ENCODE results near the gene CAMKMT. TPM values are rescaled to one million over a fixed set of nuclear protein-coding genes. Genes with fewer than 3 reads are reported as not detected.

Gene CAMKMT
- total RNA-seq, 5 donors from 2014 or later (not counting 1 experiment from before 2014, with no cell fraction given): 11.9 to 20.2 (median 16.5) TPM

GRCh38 chr2:44688456-44689124 is 326.8 kb downstream of the CAMKMT start:
- H3K9me3 ChIP-seq: no peaks in the 10 kb centered on the region
- no peak overlapping the region for H3K27ac ChIP-seq (ENCODE audit: low read length)
- Mint-ChIP-seq H3K4me1 (no peaks in the 10 kb centered on the region), H3K9me3 (no peaks in the 10 kb centered on the region), H3K27ac (no peak overlapping the region), H3K36me3 (no peaks in the 10 kb centered on the region), H3K4me3 (no peak overlapping the region), H3K27me3 (no peaks in the 10 kb centered on the region)
- ATAC-seq (replicated peaks in 1 of 4) (no peak), DNase-seq (no peak)
- H3K27me3 ChIP-seq (replicated peaks in 1 of 2; ENCODE audit: control insufficient read depth in 2 of 2, extremely low read depth in 1 of 2, insufficient read depth in 2 of 2, low read length in 1 of 2): no peaks in the 10 kb centered on the region
- no peak overlapping the region for H3K4me3 ChIP-seq (ENCODE audit: control insufficient read depth in 1 of 2, extremely low read depth in 1 of 2, low read length in 1 of 2)
- POLR2A ChIA-PET: no interaction called here
- no peaks in the 10 kb centered on the region for H3K36me3 ChIP-seq (ENCODE audit: control insufficient read depth in 2 of 2, extremely low read depth in 1 of 2, insufficient read depth in 1 of 2, low read length in 1 of 2)
- 100% methylated on average over 1 of the region's 2 CpGs for WGBS (ENCODE audit: insufficient coverage)
- no peaks in the 10 kb centered on the region for H3K4me1 ChIP-seq (ENCODE audit: control insufficient read depth in 1 of 2, extremely low read depth in 1 of 2, insufficient read depth in 2 of 2, low read length in 2 of 2)
- CTCF ChIA-PET: no interaction called here

GRCh38 chr2:44689516-44689915 is 327.8 kb downstream of the CAMKMT start:
- no peak overlapping the region for H3K4me3 ChIP-seq (ENCODE audit: control insufficient read depth in 1 of 2, extremely low read depth in 1 of 2, low read length in 1 of 2)
- Mint-ChIP-seq H3K27me3 (no peaks in the 10 kb centered on the region), H3K4me1 (no peaks in the 10 kb centered on the region), H3K36me3 (no peaks in the 10 kb centered on the region), H3K27ac (no peak overlapping the region), H3K4me3 (no peak overlapping the region), H3K9me3 (no peaks in the 10 kb centered on the region)
- H3K9me3 ChIP-seq: no peaks in the 10 kb centered on the region
- DNase-seq: no peak
- WGBS (ENCODE audit: insufficient coverage): no CpG with 5 or more reads among the region's 1 CpG
- ATAC-seq (replicated peaks in 1 of 4): no peak
- no peaks in the 10 kb centered on the region for H3K27me3 ChIP-seq (replicated peaks in 1 of 2; ENCODE audit: control insufficient read depth in 2 of 2, extremely low read depth in 1 of 2, insufficient read depth in 2 of 2, low read length in 1 of 2)
- H3K36me3 ChIP-seq (ENCODE audit: control insufficient read depth in 2 of 2, extremely low read depth in 1 of 2, insufficient read depth in 1 of 2, low read length in 1 of 2): no peaks in the 10 kb centered on the region
- ChIA-PET CTCF (no interaction called here), POLR2A (interaction anchor here in 1 of 2 donors (0.7 kb wide), 1 partner anchor 8 kb away, joined by 4 read pairs; no protein-coding TSS in a partner anchor)
- no peaks in the 10 kb centered on the region for H3K4me1 ChIP-seq (ENCODE audit: control insufficient read depth in 1 of 2, extremely low read depth in 1 of 2, insufficient read depth in 2 of 2, low read length in 2 of 2)
- no peak overlapping the region for H3K27ac ChIP-seq (ENCODE audit: low read length)

- Mint-ChIP-seq H3K27ac (no peak overlapping the region), H3K27me3 (no peaks in the 10 kb centered on the region), H3K4me1 (no peaks in the 10 kb centered on the region), H3K36me3 (no peaks in the 10 kb centered on the region), H3K9me3 (no peaks in the 10 kb centered on the region), H3K4me3 (no peak overlapping the region)
- 100% methylated on average over 5 of the region's 10 CpGs for whole genome bisulfite sequencing (ENCODE audit: insufficient coverage)
- no peak overlapping the region for H3K27ac ChIP-seq (ENCODE audit: low read length)
- H3K36me3 ChIP-seq (ENCODE audit: control insufficient read depth in 2 of 2, extremely low read depth in 1 of 2, insufficient read depth in 1 of 2, low read length in 1 of 2): no peaks in the 10 kb centered on the region
- no peaks in the 10 kb centered on the region for H3K4me1 ChIP-seq (ENCODE audit: control insufficient read depth in 1 of 2, extremely low read depth in 1 of 2, insufficient read depth in 2 of 2, low read length in 2 of 2)
- POLR2A ChIA-PET: no interaction called here
- CTCF ChIA-PET: no interaction called here
- ATAC-seq (replicated peaks in 1 of 4) (no peak), DNase-seq (no peak)
- H3K27me3 ChIP-seq (replicated peaks in 1 of 2; ENCODE audit: control insufficient read depth in 2 of 2, extremely low read depth in 1 of 2, insufficient read depth in 2 of 2, low read length in 1 of 2): no peaks in the 10 kb centered on the region
- no peaks in the 10 kb centered on the region for H3K9me3 ChIP-seq
- H3K4me3 ChIP-seq (ENCODE audit: control insufficient read depth in 1 of 2, extremely low read depth in 1 of 2, low read length in 1 of 2): no peak overlapping the region
These were observed 329.5 kb downstream of the CAMKMT start for GRCh38 chr2:44691174-44691785.

- no peak for DNase-seq
- no peaks in the 10 kb centered on the region for H3K9me3 ChIP-seq
- no peaks in the 10 kb centered on the region for H3K4me1 ChIP-seq (ENCODE audit: control insufficient read depth in 1 of 2, extremely low read depth in 1 of 2, insufficient read depth in 2 of 2, low read length in 2 of 2)
- H3K4me3 Mint-ChIP-seq: no peak overlapping the region
- no peaks in the 10 kb centered on the region for H3K4me1 Mint-ChIP-seq
- H3K27ac Mint-ChIP-seq: no peak overlapping the region
- POLR2A ChIA-PET: no interaction called here
- H3K36me3 Mint-ChIP-seq: no peaks in the 10 kb centered on the region
- no peaks in the 10 kb centered on the region for H3K27me3 ChIP-seq (replicated peaks in 1 of 2; ENCODE audit: control insufficient read depth in 2 of 2, extremely low read depth in 1 of 2, insufficient read depth in 2 of 2, low read length in 1 of 2)
- ATAC-seq (replicated peaks in 1 of 4): no peak
- H3K36me3 ChIP-seq (ENCODE audit: control insufficient read depth in 2 of 2, extremely low read depth in 1 of 2, insufficient read depth in 1 of 2, low read length in 1 of 2): no peaks in the 10 kb centered on the region
- no peaks in the 10 kb centered on the region for H3K9me3 Mint-ChIP-seq
- H3K4me3 ChIP-seq (ENCODE audit: control insufficient read depth in 1 of 2, extremely low read depth in 1 of 2, low read length in 1 of 2): no peak overlapping the region
- WGBS (ENCODE audit: insufficient coverage): 100% methylated on average over 4 of the region's 4 CpGs
- CTCF ChIA-PET: no interaction called here
- H3K27me3 Mint-ChIP-seq: no peaks in the 10 kb centered on the region
- no peak overlapping the region for H3K27ac ChIP-seq (ENCODE audit: low read length)
These were observed 331.1 kb downstream of the CAMKMT start for GRCh38 chr2:44692821-44693220.

GRCh38 chr2:44700824-44701223 is 339.1 kb downstream of the CAMKMT start:
- CTCF ChIA-PET: no interaction called here
- Mint-ChIP-seq H3K36me3 (peaks cover 12% of the 10 kb centered on the region), H3K4me3 (no peak overlapping the region), H3K27me3 (no peaks in the 10 kb centered on the region), H3K9me3 (no peaks in the 10 kb centered on the region), H3K27ac (no peak overlapping the region), H3K4me1 (no peaks in the 10 kb centered on the region)
- WGBS (ENCODE audit: insufficient coverage): no CpG with 5 or more reads among the region's 5 CpGs
- ATAC-seq (replicated peaks in 1 of 4): no peak
- Histone ChIP-seq H3K27me3 (replicated peaks in 1 of 2; ENCODE audit: control insufficient read depth in 2 of 2, extremely low read depth in 1 of 2, insufficient read depth in 2 of 2, low read length in 1 of 2) (no peaks in the 10 kb centered on the region), H3K9me3 (no peaks in the 10 kb centered on the region), H3K27ac (ENCODE audit: low read length) (no peak overlapping the region), H3K4me1 (ENCODE audit: control insufficient read depth in 1 of 2, extremely low read depth in 1 of 2, insufficient read depth in 2 of 2, low read length in 2 of 2) (no peaks in the 10 kb centered on the region), H3K36me3 (ENCODE audit: control insufficient read depth in 2 of 2, extremely low read depth in 1 of 2, insufficient read depth in 1 of 2, low read length in 1 of 2) (no peaks in the 10 kb centered on the region), H3K4me3 (ENCODE audit: control insufficient read depth in 1 of 2, extremely low read depth in 1 of 2, low read length in 1 of 2) (no peak overlapping the region)
- POLR2A ChIA-PET: no interaction called here
- DNase-seq: no peak

GRCh38 chr2:44705356-44705755 is 343.6 kb downstream of the CAMKMT start:
- H3K9me3 ChIP-seq: no peaks in the 10 kb centered on the region
- POLR2A ChIA-PET: no interaction called here
- no peak overlapping the region for H3K27ac ChIP-seq (ENCODE audit: low read length)
- no peak overlapping the region for H3K4me3 ChIP-seq (ENCODE audit: control insufficient read depth in 1 of 2, extremely low read depth in 1 of 2, low read length in 1 of 2)
- Mint-ChIP-seq H3K4me3 (no peak overlapping the region), H3K27me3 (no peaks in the 10 kb centered on the region), H3K27ac (no peak overlapping the region), H3K4me1 (peaks cover 16 to 19% (median 17%) of the 10 kb centered on the region in 3 donors), H3K9me3 (no peaks in the 10 kb centered on the region), H3K36me3 (peaks cover 22% of the 10 kb centered on the region)
- CTCF ChIA-PET: no interaction called here
- H3K36me3 ChIP-seq (ENCODE audit: control insufficient read depth in 2 of 2, extremely low read depth in 1 of 2, insufficient read depth in 1 of 2, low read length in 1 of 2): no peaks in the 10 kb centered on the region
- 92% methylated on average over 4 of the region's 5 CpGs for WGBS (ENCODE audit: insufficient coverage)
- ATAC-seq (replicated peaks in 1 of 4): no peak
- peaks cover 0 to 8% of the 10 kb centered on the region in 2 experiments for H3K4me1 ChIP-seq (ENCODE audit: control insufficient read depth in 1 of 2, extremely low read depth in 1 of 2, insufficient read depth in 2 of 2, low read length in 2 of 2)
- DNase-seq: no peak
- no peaks in the 10 kb centered on the region for H3K27me3 ChIP-seq (replicated peaks in 1 of 2; ENCODE audit: control insufficient read depth in 2 of 2, extremely low read depth in 1 of 2, insufficient read depth in 2 of 2, low read length in 1 of 2)

All from T-cell (primary cell).